A549 (cell line): ENCODE measurements around the gene USO1. TPM values are rescaled to one million over a fixed set of nuclear protein-coding genes. Genes with fewer than 3 reads are reported as not detected.

Source experiments
- ATAC-seq, 2 experiments: fragments of 200-7000 bp in 1 of 2; fragments of >200 bp in 1 of 2; cut with Nextera tagmentation in 1 of 2; cut with Tn5 transposase in 1 of 2; 3 replicates each; pipeline versions ENCODE4 v1.8.0 to v1.9.1; 2018 to 2020; ENCODE audit warnings: mild to moderate bottlenecking in 1 of 2, moderate library complexity in 1 of 2
- CTCF ChIA-PET: fragments of 300-600 bp; sonication (Branson Sonifier 250); formaldehyde crosslinking; extraction: SDS; loops from one replicate; lab custom pipeline; 2021; ENCODE audit warnings: antibody characterized with exemption, inconsistent platforms; lab: Yijun Ruan, JAX
- POLR2A ChIA-PET: fragments of 350-600 bp; formaldehyde crosslinking; extraction: SDS; loops from one replicate; lab custom pipeline; 2021; ENCODE audit warnings: antibody characterized with exemption, inconsistent platforms; lab: Yijun Ruan, JAX
- DNase-seq, 2 experiments: peaks; one replicate each; pipeline versions ENCODE4 v3.0.0 to v3.0.0-alpha.2; 2011 to 2016; ENCODE audit warnings: low read depth in 1 of 2, low spot score in 1 of 2
- FAIRE-seq: peaks from 2 replicates; lab custom pipeline; 2011; peaks lifted over from hg19 to GRCh38; lab: Jason Lieb, UNC
- H3K27ac ChIP-seq, 2 experiments: fragments of >200 bp; sonication (Bioruptor Twin); formaldehyde crosslinking; 3 replicates each; pipeline ENCODE4 v1.5.1; 2016 to 2017
- H3K4me1 ChIP-seq: fragments of >200 bp; sonication (Bioruptor Twin); formaldehyde crosslinking; 3 replicates; pipeline ENCODE4 v1.6.1; 2016
- H3K4me2 ChIP-seq: fragments of >200 bp; sonication (Bioruptor Twin); formaldehyde crosslinking; 3 replicates; pipeline ENCODE4 v1.6.1; 2016
- H3K4me3 ChIP-seq: fragments of >200 bp; sonication (Bioruptor Twin); formaldehyde crosslinking; 3 replicates; pipeline ENCODE4 v1.5.1; 2016
- H3K9me3 ChIP-seq: fragments of >200 bp; sonication (Bioruptor Twin); formaldehyde crosslinking; 3 replicates; pipeline ENCODE4 v1.6.1; 2016
- ATOH8 ChIP-seq: fragments of 250-450 bp; sonication (Bioruptor Pico); IDR thresholded peaks from 2 replicates; pipeline ENCODE4 v1.5.0; 2020; ENCODE audit warnings: low read depth, mild to moderate bottlenecking, moderate library complexity
- BCL3 ChIP-seq: fragments of >200 bp; sonication (Bioruptor Twin); formaldehyde crosslinking; IDR thresholded peaks from 3 replicates; pipeline ENCODE4 v1.6.1; 2016
- CBX2 ChIP-seq: fragments of 200-600 bp; sonication (generic); IDR thresholded peaks from 2 replicates; pipeline ENCODE4 v1.6.1; 2016; ENCODE audit warnings: low read depth, mild to moderate bottlenecking, borderline replicate concordance
- CHD2 ChIP-seq: fragments of 150-350 bp; IDR thresholded peaks from 2 replicates; pipeline ENCODE4 v1.6.1; 2014; ENCODE audit warnings: low read length; ENCODE audit not compliant: partially characterized antibody
- CTCF ChIP-seq: fragments of >200 bp; sonication (Bioruptor Twin); formaldehyde crosslinking; IDR thresholded peaks from 3 replicates; pipeline ENCODE4 v1.5.1; 2016
- EP300 ChIP-seq, 2 experiments: fragments of >200 bp; sonication (Bioruptor Twin); formaldehyde crosslinking; IDR thresholded peaks; 2 replicates in 1 of 2; 3 replicates in 1 of 2; pipeline ENCODE4 v1.6.1; 2016 to 2017
- FOSB ChIP-seq: fragments of 250-450 bp; sonication (Bioruptor Pico); IDR thresholded peaks from 2 replicates; pipeline ENCODE4 v1.5.0; 2020; ENCODE audit warnings: mild to moderate bottlenecking, moderate library complexity
- FOXS1 ChIP-seq: fragments of 250-450 bp; sonication (Bioruptor Pico); IDR thresholded peaks from 2 replicates; pipeline ENCODE4 v1.5.0; 2020; ENCODE audit warnings: mild to moderate bottlenecking, moderate library complexity
- HEYL ChIP-seq: fragments of 250-450 bp; sonication (Bioruptor Pico); IDR thresholded peaks from 2 replicates; pipeline ENCODE4 v1.8.0; 2021; ENCODE audit warnings: mild to moderate bottlenecking, moderate library complexity
- HMGXB4 ChIP-seq: fragments of 250-450 bp; sonication (Bioruptor Pico); IDR thresholded peaks from 2 replicates; pipeline ENCODE4 v1.5.0; 2021; ENCODE audit warnings: mild to moderate bottlenecking, moderate library complexity, borderline replicate concordance
- HOXA7 ChIP-seq: fragments of 250-450 bp; sonication (Bioruptor Pico); IDR thresholded peaks from 2 replicates; pipeline ENCODE4 v1.5.0; 2020; ENCODE audit warnings: mild to moderate bottlenecking, moderate library complexity
- HOXB5 ChIP-seq: fragments of 250-450 bp; sonication (Bioruptor Pico); IDR thresholded peaks from 2 replicates; pipeline ENCODE4 v1.5.0; 2020; ENCODE audit warnings: mild to moderate bottlenecking, moderate library complexity
- JUN ChIP-seq, 2 experiments: fragments of >200 bp; sonication (Bioruptor Twin); formaldehyde crosslinking; IDR thresholded peaks; 2 replicates in 1 of 2; 3 replicates in 1 of 2; pipeline ENCODE4 v1.6.1; 2016 to 2017
- JUNB ChIP-seq: fragments of >200 bp; sonication (Bioruptor Twin); formaldehyde crosslinking; IDR thresholded peaks from 2 replicates; pipeline ENCODE4 v1.6.1; 2016
- KDM1A ChIP-seq: fragments of 200-600 bp; sonication (generic); IDR thresholded peaks from 2 replicates; pipeline ENCODE4 v1.6.1; 2016; ENCODE audit warnings: low read depth, mild to moderate bottlenecking
- MAZ ChIP-seq: fragments of 150-350 bp; IDR thresholded peaks from 2 replicates; pipeline ENCODE4 v1.6.1; 2014; ENCODE audit warnings: antibody characterized with exemption, low read depth, low read length, borderline replicate concordance
- NPAS2 ChIP-seq: fragments of 250-450 bp; sonication (Bioruptor Pico); IDR thresholded peaks from 2 replicates; pipeline ENCODE4 v1.8.0; 2022; ENCODE audit warnings: mild to moderate bottlenecking, moderate library complexity, borderline replicate concordance
- NR3C1 ChIP-seq: fragments of >200 bp; sonication (Bioruptor Twin); formaldehyde crosslinking; IDR thresholded peaks from 3 replicates; pipeline ENCODE4 v1.6.1; 2017
- PHF8 ChIP-seq: fragments of 200-600 bp; sonication (generic); IDR thresholded peaks from 2 replicates; pipeline ENCODE4 v1.6.1; 2016; ENCODE audit warnings: low read depth, mild to moderate bottlenecking, antibody characterized with exemption, moderate library complexity, borderline replicate concordance
- POLR2A ChIP-seq: IDR thresholded peaks from 2 replicates; pipeline ENCODE4 v1.6.1; 2012; ENCODE audit warnings: mild to moderate bottlenecking, low read length
- RCOR1 ChIP-seq: fragments of 150-350 bp; IDR thresholded peaks from 2 replicates; pipeline ENCODE4 v1.6.1; 2014; ENCODE audit warnings: antibody characterized with exemption, low read length, low read depth
- RNF2 ChIP-seq: fragments of 200-600 bp; sonication (generic); IDR thresholded peaks from 2 replicates; pipeline ENCODE4 v1.6.1; 2016; ENCODE audit warnings: low read depth, mild to moderate bottlenecking, antibody characterized with exemption, moderate library complexity, borderline replicate concordance
- USF2 ChIP-seq: fragments of 450-650 bp; IDR thresholded peaks from 2 replicates; pipeline ENCODE4 v1.6.1; 2014; ENCODE audit warnings: antibody characterized with exemption
- ZC3H11A ChIP-seq: fragments of 450-650 bp; IDR thresholded peaks from 2 replicates; pipeline ENCODE4 v1.6.1; 2014; ENCODE audit warnings: antibody characterized with exemption, mild to moderate bottlenecking
- ZNF302 ChIP-seq: fragments of 250-450 bp; sonication (Bioruptor Pico); IDR thresholded peaks from 2 replicates; pipeline ENCODE4 v1.9.0; 2021; ENCODE audit warnings: inconsistent platforms, mild to moderate bottlenecking, moderate library complexity
- WGBS: methylation state at CpG from one replicate; pipeline ENCODE4 v1.1.6; 2017; ENCODE audit errors: missing lambda C conversion rate; 5-methylcytosine and 5-hydroxymethylcytosine counted together
- polyA plus RNA-seq, 4 experiments: library from polyadenylated mRNA; depleted of rRNA in 3 of 4; stranded (reverse); fragments of >200 nt; fragmentation: RNase III in 1 of 4; extraction: RNeasy Plus Mini Kit Qiagen cat#74134 plus additional on column Dnase treatment in 1 of 4; gene quantifications; 2 replicates in 3 of 4; 3 replicates in 1 of 4; pipeline ENCODE4 v1.2.3, GENCODE V29; 2011 to 2017

USO1 gene
- polyA plus RNA-seq, 2 of the 4 experiments (the other 2 are of a cell fraction) = 54.7 to 97.6 TPM

- H3K4me1 ChIP-seq = peaks cover 19% of the 10 kb centered on the region
- POLR2A ChIA-PET = interaction anchor here (0.7 to 0.9 kb wide), 2 partner anchors 14 kb away, joined by 3 to 4 read pairs; partner anchors contain the start of gene USO1
- H3K4me3 ChIP-seq = no peak overlapping the region
- TF ChIP-seq JUN (IDR thresholded peaks at IDR 0.05) (no peak), RNF2 (no peak), POLR2A (no peak), HOXB5 (CRISPR knock-in tag) (no peak), USF2 (no peak), NPAS2 (CRISPR knock-in tag) (no peak), MAZ (no peak), HMGXB4 (no peak), BCL3 (no peak), ZNF302 (CRISPR knock-in tag) (no peak), NR3C1 (no peak), ATOH8 (no peak), KDM1A (no peak), ZC3H11A (no peak), PHF8 (no peak), CTCF (no peak), RCOR1 (no peak), FOSB (no peak)
- TF ChIP-seq, all 56 proteins: peak for 0
- Histone ChIP-seq H3K4me2 (no peak overlapping the region), H3K27ac (no peak overlapping the region), H3K9me3 (no peaks in the 10 kb centered on the region)
- 69% methylated on average over 4 of the region's 4 CpGs for WGBS
- CTCF ChIA-PET = interaction anchor here (0.6 to 2.7 kb wide), 3 partner anchors 13 to 202 kb away, joined by 3 to 16 read pairs (median 3); partner anchors contain the start of gene USO1
- ATAC-seq (no peak), DNase-seq (no peak), FAIRE-seq (no peak)
Observed at GRCh38 chr4:75710246-75710645, 14.1 kb upstream of the USO1 start.

GRCh38 chr4:75714011-75714410 is 10.4 kb upstream of the USO1 start:
- POLR2A ChIA-PET = interaction anchor here (4.0 kb wide), 1 partner anchor 10 kb away, joined by 18 read pairs; the partner anchor contains the start of gene USO1
- WGBS = 78% methylated on average over 4 of the region's 4 CpGs
- Histone ChIP-seq H3K9me3 (no peaks in the 10 kb centered on the region), H3K4me1 (peaks cover 19% of the 10 kb centered on the region), H3K4me2 (no peak overlapping the region), H3K27ac (no peak overlapping the region), H3K4me3 (no peak overlapping the region)
- CTCF ChIA-PET = interaction anchor here (1.3 kb wide), 1 partner anchor 9 kb away, joined by 4 read pairs; no protein-coding TSS in a partner anchor
- no peak for DNase-seq
- no peak for ATAC-seq
- FAIRE-seq = no peak
- TF ChIP-seq CBX2 = no peak
- TF ChIP-seq HOXA7 (CRISPR knock-in tag) = no peak
- no peak for TF ChIP-seq RCOR1
- TF ChIP-seq JUNB = no peak
- TF ChIP-seq FOXS1 (CRISPR knock-in tag) = no peak
- TF ChIP-seq CHD2 = no peak
- no peak for TF ChIP-seq EP300 (IDR thresholded peaks at IDR 0.05)
- no peak for TF ChIP-seq BCL3
- no peak for TF ChIP-seq HEYL
